Measurements from ENCODE around the gene NKAP. TPM values are rescaled to one million over a fixed set of nuclear protein-coding genes. Genes with fewer than 3 reads are reported as not detected.
"Not testable (repeated sequence)": the region's sequence is repeated elsewhere in the genome, so short reads cannot be mapped to it uniquely, and the experiment has no call there.

NKAP gene
- total RNA-seq, 1 experiment from 2014 or later = 4.8 TPM

DNA sequence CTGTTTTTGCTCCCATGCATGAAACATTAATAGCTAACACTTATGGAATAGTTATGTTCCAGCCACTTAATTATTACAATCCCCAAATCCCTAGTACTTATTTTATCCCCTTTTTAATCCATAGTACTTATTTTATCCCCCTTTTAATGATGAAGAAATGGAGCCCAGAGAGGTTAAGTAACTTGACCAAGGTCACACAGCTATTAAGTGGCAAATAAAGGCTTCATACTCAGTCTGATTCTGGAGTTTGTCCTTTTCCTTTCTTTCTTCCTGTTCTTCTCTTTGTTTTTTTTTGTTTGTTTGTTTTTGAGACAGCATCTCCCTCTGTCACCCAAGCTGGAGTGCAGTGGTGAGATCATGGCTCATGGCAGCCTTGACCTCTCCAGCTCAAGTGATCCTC is 2.2 kb downstream of the NKAP start:
- DNase-seq (ENCODE audit: low read depth) = no peak

- no peak for DNase-seq (ENCODE audit: low read depth)
These were observed 8.2 kb downstream of the NKAP start for GRCh38 chrX:119935215-119935874.

- DNase-seq (ENCODE audit: low read depth) = not testable (repeated sequence)
These were observed 21.2 kb downstream of the NKAP start for GRCh38 chrX:119922391-119922790.

DNA sequence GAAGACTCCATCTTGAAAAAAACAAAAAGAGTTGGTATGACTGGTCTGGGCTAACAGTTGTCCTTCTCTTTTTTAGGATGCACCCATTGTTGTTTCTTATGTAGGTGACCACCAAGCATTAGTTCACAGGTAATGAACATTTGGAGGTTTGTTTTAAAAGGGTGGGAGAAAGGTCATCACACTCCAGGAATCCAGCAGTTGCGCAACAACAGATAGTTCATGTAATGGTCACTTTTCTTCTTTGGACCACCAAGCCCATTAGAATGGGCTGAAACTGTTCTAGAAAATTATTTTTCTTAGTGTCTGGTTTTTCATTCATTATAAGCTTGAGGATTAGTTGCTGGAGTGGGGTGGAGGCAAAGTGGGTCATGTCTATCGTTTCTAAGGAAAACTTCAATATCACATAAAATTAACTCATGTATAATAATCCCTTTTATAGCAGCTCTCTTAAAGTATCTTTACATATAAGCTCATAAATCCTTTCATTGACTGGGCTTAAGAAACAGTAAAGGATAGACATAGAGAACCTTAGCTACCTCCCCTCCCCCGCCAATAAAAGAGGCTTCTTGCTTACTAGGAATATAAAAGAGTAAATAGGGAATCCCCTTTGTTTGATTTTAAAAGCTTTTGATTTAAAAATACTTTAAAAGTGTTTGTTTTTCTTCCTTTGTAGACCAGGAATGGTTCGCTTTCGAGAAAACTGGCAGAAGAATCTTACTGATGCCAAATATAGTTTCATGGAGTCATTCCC is 23.5 kb downstream of the NKAP start:
- DNase-seq (ENCODE audit: low read depth) = no peak

- DNase-seq (ENCODE audit: low read depth) = no peak
These were observed 25.7 kb downstream of the NKAP start for GRCh38 chrX:119917877-119918276.

- no peak for DNase-seq (ENCODE audit: low read depth)
These were observed 27.2 kb downstream of the NKAP start for GRCh38 chrX:119916310-119916709.

- no peak for DNase-seq (ENCODE audit: low read depth)
These were observed 42.6 kb downstream of the NKAP start for GRCh38 chrX:119900976-119901375.

DNA sequence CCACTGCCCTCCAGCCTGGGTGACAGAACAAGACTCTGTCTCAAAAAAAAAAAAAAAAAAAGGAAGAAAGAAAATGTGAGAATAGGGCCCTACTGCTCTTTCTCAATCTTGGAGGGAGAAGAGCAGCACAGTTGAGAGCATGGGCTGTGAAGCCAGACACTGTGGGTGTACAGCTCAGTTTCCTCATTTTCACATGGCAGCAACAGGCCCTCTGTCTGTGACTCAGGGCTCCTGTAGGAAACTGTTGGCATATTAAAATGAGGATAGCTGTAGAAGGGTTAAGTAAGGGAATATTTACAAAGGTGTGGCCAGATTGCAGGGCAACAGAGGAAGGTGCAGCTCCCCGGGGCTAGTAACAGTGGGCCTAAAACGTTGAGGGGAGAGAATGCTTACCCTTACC is 44.4 kb downstream of the NKAP start:
- no peak for DNase-seq (ENCODE audit: low read depth)

- DNase-seq (ENCODE audit: low read depth) = peak; percentile 2
These were observed 47.7 kb downstream of the NKAP start, which contains the start of gene AKAP14 for GRCh38 chrX:119895843-119896326. Gene AKAP14 (plus strand): TSS chrX:119895893. CDS start chrX:119903224, 7,331 bp downstream.

GRCh38 chrX:119891961-119892692 is 51.4 kb downstream of the NKAP start:
- DNase-seq (ENCODE audit: low read depth) = not testable (repeated sequence)

DNA sequence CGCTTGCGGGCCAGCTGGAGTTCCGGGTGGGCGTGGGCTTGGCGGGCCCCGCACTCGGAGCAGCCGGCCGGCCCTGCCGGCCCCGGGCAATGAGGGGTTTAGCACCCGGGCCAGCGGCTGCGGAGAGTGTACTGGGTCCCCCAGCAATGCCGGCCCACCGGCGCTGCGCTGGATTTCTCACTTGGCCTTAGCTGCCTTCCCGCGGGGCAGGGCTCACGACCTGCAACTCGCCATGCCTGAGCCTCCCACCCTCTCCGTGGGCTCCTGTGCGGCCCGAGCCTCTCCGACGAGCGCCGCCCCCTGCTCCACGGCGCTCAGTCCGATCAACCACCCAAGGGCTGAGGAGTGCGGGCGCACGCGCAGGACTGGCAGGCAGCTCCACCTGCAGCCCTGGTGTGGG is 52.9 kb downstream of the NKAP start:
- DNase-seq (ENCODE audit: low read depth) = not testable (repeated sequence)

GRCh38 chrX:119887721-119888425 is 55.7 kb downstream of the NKAP start:
- DNase-seq (ENCODE audit: low read depth) = no peak

- peak; percentile 58 for DNase-seq (ENCODE audit: low read depth)
These were observed 57.8 kb downstream of the NKAP start for GRCh38 chrX:119885554-119886428.

GRCh38 chrX:119880552-119881437 is 62.8 kb downstream of the NKAP start:
- DNase-seq (ENCODE audit: low read depth) = peak; percentile 43

- DNase-seq (ENCODE audit: low read depth) = no peak
These were observed 63.5 kb downstream of the NKAP start for GRCh38 chrX:119880076-119880475.

- no peak for DNase-seq (ENCODE audit: low read depth)
These were observed 64.8 kb downstream of the NKAP start for GRCh38 chrX:119878740-119879139.

DNA sequence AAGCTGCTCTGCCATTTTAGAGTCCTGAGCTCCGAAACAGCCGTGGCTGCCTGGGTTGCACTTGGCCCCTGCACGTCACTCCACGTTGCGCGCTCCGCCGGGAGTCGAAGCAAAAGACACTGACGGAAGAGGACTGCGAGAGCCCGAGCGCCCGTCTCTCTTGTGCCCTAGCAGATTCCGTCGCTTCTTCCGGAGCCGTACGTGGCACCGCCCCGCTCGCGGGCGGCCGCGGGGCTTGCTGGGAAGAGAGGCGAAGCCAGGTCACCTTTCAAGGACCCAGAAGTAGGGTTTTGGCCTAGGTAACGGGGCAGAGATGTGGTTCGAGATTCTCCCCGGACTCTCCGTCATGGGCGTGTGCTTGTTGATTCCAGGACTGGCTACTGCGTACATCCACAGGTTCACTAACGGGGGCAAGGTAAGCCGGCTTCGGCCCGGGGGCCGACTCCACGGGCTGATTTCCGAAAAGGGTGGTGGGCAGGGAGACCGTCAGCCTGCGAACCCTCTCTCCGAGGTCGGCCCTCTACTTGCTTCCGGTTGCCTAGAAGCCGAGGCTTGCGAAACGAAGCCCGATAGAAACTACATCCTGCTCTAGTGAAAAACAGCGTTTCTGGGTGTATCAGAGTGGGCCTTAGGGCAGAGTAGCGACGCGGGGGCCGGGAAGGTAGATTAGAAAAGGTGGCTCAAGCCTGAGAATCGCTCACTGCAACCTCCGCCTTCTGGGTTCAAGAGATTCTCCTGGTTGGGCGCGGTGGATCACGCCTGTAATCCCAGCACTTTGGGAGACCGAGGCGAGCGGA is 71.8 kb downstream of the NKAP start, which contains the start of the genes NDUFA1 and RNF113A:
Gene NDUFA1, plus strand, starts transcription at position 234 of the 797 bp plus-strand sequence. Its CDS starts 80 bp downstream, at position 314.
Gene RNF113A, minus strand, starts transcription at position 135 of the 797 bp plus-strand sequence. Its CDS starts 120 bp downstream, at position 15.
- peak; percentile 80 for DNase-seq (ENCODE audit: low read depth)

DNA sequence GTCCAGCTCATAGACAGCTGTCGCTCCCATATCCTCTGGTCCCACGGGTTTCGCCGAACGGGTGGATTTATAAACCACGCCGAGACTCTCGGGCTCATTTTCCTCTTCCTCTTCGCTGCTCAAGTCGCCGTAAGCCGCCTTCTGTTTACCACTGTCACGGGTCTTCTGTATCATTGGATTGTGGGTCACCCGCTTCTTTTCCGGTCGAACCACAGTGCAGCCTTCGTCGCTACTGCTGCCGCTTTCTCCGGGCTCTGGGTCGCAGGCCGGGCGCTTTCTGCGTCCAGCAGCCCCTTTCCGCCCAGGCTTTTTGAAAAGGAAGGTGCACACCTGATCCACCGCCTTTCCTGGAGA is 72.3 kb downstream of the NKAP start:
- no peak for DNase-seq (ENCODE audit: low read depth)

Measured in LHCN-M2 (cell line).